ENCODE data around the gene SYCP3.

The SYCP3 gene

DNA sequence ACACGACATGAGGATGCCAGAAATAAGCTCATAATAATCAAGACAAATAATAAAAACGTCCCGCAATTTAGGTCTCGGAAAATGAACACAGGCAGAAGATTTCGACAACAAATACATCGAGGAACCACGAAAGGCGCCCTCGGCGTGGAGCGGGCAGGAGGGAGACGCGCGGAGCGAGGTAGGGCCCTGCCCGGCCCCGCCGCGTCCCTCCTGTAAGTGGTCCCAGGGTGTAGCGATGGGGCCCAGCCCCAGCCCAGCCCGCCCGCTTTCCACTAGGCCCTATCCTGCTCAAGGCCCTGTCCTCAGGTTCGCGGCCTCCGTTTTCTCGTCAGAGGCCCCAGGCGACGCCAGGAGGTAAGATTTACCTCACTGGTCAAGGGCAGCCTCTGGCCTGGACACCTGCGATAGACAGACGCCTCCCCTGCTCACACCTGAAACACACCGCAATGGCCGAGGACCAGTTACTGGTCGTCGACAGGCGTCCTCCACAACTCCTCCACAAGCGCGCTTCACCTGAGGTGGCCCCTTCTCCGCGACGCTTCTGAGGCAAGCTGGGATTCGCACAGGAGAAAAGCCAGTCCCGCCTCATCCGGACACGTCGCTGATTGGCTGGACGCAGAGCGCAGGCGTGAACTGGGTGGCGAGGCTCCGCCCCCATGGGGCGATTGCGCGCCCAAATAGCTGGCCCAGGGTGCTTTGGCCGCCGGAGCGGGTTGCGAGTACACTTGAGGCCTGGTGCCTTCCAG is at the start of gene SYCP3:
SYCP3 (minus strand) TSS at position 543 of the 746 bp plus-strand sequence. CDS start 1,527 bp downstream, outside the sequence.
- Mint-ChIP-seq H3K27ac (no peak within 1 kb of the TSS), H3K9me3 (no peaks in the 10 kb centered on the region), H3K27me3 (no peaks in the 10 kb centered on the region), H3K4me1 (peaks cover 28% of the 10 kb centered on the region), H3K4me3 (no peak within 1 kb of the TSS), H3K36me3 (peaks cover 56% of the 10 kb centered on the region)
- ATAC-seq: no peak

DNA sequence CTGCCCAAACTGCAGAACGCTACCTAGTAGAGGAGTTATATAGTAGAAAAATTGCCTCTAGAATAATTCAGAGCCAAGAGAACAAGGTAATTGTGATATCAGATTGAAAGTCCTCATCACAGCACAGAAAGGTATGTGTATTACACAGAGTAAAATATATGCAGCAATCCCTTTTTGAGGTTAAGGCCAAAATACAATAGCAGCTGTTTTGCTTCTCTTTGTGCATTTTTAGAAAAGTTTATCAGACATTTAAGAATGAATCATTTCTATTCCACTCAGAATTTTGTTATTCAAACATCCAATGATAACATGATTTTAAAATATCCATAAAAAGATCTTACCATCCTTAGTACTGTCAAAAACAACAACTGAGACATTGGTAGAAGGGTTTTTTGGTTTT is 46.4 kb upstream of the SYCP3 start:
- Mint-ChIP-seq H3K4me3 (no peak overlapping the region), H3K27ac (no peak overlapping the region), H3K27me3 (no peaks in the 10 kb centered on the region), H3K9me3 (no peaks in the 10 kb centered on the region), H3K36me3 (peaks cover 49% of the 10 kb centered on the region), H3K4me1 (peaks cover 21% of the 10 kb centered on the region)
- ATAC-seq: no peak

- no peak overlapping the region for H3K4me3 Mint-ChIP-seq
- no peak overlapping the region for H3K27ac Mint-ChIP-seq
- H3K4me1 Mint-ChIP-seq: peaks cover 24% of the 10 kb centered on the region
- no peak for ATAC-seq
- no peaks in the 10 kb centered on the region for H3K27me3 Mint-ChIP-seq
- H3K36me3 Mint-ChIP-seq: peaks cover 49% of the 10 kb centered on the region
- H3K9me3 Mint-ChIP-seq: no peaks in the 10 kb centered on the region
Observed at GRCh38 chr12:101784376-101784775, 45.1 kb upstream of the SYCP3 start.

DNA sequence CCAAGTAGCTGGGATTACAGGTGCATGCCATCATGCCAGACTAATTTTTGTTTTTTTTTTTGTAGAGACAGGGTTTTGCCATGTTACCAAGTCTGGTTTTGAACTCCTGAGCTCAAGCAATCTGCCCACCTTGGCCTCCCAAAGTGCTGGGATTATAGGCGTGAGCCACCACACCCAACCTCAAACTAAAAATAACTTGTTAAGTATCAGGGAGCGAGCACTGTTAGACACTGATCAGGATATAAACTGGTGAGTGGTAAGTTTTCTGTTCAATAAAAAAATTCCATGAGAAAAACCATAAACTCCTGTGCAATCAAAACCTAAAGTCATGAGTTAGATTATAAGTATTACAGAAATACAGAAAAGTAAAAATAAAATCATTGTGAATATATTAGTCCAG is 44.6 kb upstream of the SYCP3 start:
- Mint-ChIP-seq H3K9me3 (no peaks in the 10 kb centered on the region), H3K4me1 (peaks cover 24% of the 10 kb centered on the region), H3K36me3 (peaks cover 44% of the 10 kb centered on the region), H3K4me3 (no peak overlapping the region), H3K27me3 (no peaks in the 10 kb centered on the region), H3K27ac (peak overlapping the region; percentile 34)
- no peak for ATAC-seq

DNA sequence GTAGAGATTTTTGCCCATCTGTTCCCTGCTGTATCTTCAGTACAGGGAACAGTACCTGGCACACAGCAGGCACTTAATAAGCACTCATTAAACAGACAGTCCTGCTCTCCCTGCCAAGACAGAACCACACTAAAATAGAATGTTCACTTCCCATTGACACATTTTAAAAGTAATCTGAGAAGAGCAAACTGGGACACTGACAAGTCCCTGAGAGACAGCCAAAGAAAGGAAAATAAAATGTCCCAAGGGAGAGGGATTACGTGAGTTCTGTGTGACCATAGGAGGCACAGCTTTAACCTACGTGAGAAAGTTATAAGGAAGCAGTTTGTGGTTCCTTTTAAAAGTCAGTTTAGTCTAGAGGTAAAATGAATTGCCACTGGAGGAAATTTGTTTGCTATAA is 43.9 kb upstream of the SYCP3 start:
- H3K9me3 Mint-ChIP-seq: no peaks in the 10 kb centered on the region
- H3K27ac Mint-ChIP-seq: peak overlapping the region; percentile 34
- H3K36me3 Mint-ChIP-seq: peaks cover 43% of the 10 kb centered on the region
- H3K4me3 Mint-ChIP-seq: no peak overlapping the region
- no peak for ATAC-seq
- peaks cover 24% of the 10 kb centered on the region for H3K4me1 Mint-ChIP-seq
- H3K27me3 Mint-ChIP-seq: no peaks in the 10 kb centered on the region

DNA sequence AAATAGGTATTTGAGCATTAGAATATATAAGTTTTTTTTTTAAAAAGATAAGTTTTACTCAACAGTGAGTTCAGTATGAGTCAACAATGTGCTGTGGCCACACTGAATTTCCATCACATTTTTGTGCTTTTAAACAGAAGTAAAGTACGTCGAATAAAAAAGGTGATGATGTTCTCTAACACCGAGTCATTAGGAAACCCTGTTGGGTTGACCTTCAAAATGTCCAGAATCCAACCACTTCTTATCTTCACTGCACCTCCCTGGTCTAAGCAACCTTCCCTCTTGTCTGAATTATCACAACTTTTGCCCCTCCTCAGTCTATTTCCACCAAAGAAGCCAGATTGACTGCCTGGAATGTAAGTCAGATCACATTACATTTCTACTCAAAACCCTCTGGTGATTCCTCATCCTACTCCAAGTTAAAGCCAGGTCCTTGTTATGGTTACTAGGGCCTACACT is 43.0 kb upstream of the SYCP3 start:
- H3K4me1 Mint-ChIP-seq: peaks cover 24% of the 10 kb centered on the region
- H3K27ac Mint-ChIP-seq: peak overlapping the region; percentile 34
- H3K9me3 Mint-ChIP-seq: no peaks in the 10 kb centered on the region
- ATAC-seq: peak; percentile 39
- H3K4me3 Mint-ChIP-seq: no peak overlapping the region
- no peaks in the 10 kb centered on the region for H3K27me3 Mint-ChIP-seq
- peaks cover 46% of the 10 kb centered on the region for H3K36me3 Mint-ChIP-seq

GRCh38 chr12:101781834-101782233 is 42.6 kb upstream of the SYCP3 start:
- peaks cover 46% of the 10 kb centered on the region for H3K36me3 Mint-ChIP-seq
- H3K9me3 Mint-ChIP-seq: no peaks in the 10 kb centered on the region
- no peaks in the 10 kb centered on the region for H3K27me3 Mint-ChIP-seq
- H3K4me1 Mint-ChIP-seq: peaks cover 24% of the 10 kb centered on the region
- H3K4me3 Mint-ChIP-seq: no peak overlapping the region
- H3K27ac Mint-ChIP-seq: peak overlapping the region; percentile 34
- ATAC-seq: no peak

GRCh38 chr12:101780599-101780998 is 41.3 kb upstream of the SYCP3 start:
- H3K27ac Mint-ChIP-seq: no peak overlapping the region

GRCh38 chr12:101779626-101780025 is 40.4 kb upstream of the SYCP3 start:
- Mint-ChIP-seq H3K9me3 (no peaks in the 10 kb centered on the region), H3K36me3 (peaks cover 44% of the 10 kb centered on the region), H3K4me3 (no peak overlapping the region), H3K4me1 (peaks cover 24% of the 10 kb centered on the region), H3K27ac (no peak overlapping the region), H3K27me3 (no peaks in the 10 kb centered on the region)
- no peak for ATAC-seq

More at GRCh38 chr12:101780599-101780998, 41.3 kb upstream of the SYCP3 start:
- Mint-ChIP-seq H3K9me3 (no peaks in the 10 kb centered on the region), H3K4me3 (no peak overlapping the region), H3K36me3 (peaks cover 47% of the 10 kb centered on the region), H3K27me3 (no peaks in the 10 kb centered on the region), H3K4me1 (peaks cover 24% of the 10 kb centered on the region)
- ATAC-seq: no peak

GRCh38 chr12:101779200-101779599 is 39.9 kb upstream of the SYCP3 start:
- no peak for ATAC-seq
- Mint-ChIP-seq H3K27me3 (no peaks in the 10 kb centered on the region), H3K9me3 (no peaks in the 10 kb centered on the region), H3K36me3 (peaks cover 39% of the 10 kb centered on the region), H3K4me3 (no peak overlapping the region), H3K27ac (no peak overlapping the region), H3K4me1 (peaks cover 24% of the 10 kb centered on the region)

DNA sequence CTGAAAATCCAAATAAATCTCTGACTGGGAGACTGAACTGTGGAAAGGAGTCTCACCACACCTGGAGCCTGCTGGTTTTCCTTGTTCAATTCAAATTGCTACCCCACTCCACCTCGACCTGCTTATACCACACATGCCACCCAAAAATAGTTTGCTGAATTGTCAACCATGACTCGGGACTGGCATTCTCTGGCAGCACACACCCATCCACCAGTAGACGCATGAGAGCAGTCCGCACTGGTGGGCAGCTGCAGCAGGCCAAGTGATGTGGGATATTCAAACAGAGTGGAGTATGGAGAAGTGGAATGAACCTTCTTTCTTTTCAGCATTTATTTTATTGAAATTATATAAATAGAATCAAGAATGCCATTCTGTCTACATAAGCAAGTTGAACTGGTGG is 38.7 kb upstream of the SYCP3 start:
- no peak overlapping the region for H3K27ac Mint-ChIP-seq
- H3K4me1 Mint-ChIP-seq: peaks cover 33% of the 10 kb centered on the region
- no peaks in the 10 kb centered on the region for H3K27me3 Mint-ChIP-seq
- ATAC-seq: no peak
- H3K9me3 Mint-ChIP-seq: no peaks in the 10 kb centered on the region
- peaks cover 37% of the 10 kb centered on the region for H3K36me3 Mint-ChIP-seq
- H3K4me3 Mint-ChIP-seq: no peak overlapping the region

DNA sequence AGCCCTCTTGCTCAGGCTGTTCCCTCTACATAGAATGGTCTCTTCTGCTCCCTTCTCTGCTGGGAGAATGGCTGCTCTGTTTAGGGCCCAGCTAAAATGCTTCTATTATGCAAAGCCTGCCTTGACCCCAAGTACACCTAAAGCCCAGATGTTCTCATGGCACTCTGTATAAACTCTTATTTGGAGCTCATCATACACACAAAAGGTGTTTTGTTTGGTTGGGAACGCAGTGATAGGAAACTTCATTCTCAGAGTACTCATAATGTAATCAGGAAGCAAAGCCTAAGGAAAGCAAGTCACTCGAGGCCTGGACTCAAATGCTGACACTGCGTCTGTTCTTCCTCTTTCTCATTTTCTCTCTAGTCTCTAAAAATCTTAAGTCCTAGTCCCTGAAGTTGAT is 38.2 kb upstream of the SYCP3 start:
- Mint-ChIP-seq H3K4me3 (no peak overlapping the region), H3K4me1 (peaks cover 28% of the 10 kb centered on the region), H3K27me3 (no peaks in the 10 kb centered on the region), H3K27ac (no peak overlapping the region), H3K9me3 (no peaks in the 10 kb centered on the region), H3K36me3 (peaks cover 33% of the 10 kb centered on the region)
- ATAC-seq: no peak

DNA sequence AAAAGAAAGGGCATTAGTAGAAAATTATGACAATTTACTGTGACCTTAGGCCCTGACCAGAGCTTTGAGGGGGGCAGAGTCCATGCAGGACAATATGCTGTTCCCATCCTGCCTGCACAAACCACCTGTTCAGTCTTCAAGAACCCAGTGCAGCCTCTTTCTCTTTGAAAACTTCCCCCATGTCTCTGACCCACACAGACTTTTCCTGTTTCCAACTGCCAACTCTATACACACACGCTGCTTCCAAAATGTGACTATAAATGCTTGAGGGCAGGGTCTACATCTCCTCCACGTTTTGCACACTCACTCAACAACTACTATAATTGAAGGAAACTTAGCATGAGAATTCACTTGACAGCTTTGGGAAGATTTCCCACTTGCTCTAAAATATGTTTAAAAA is 36.6 kb upstream of the SYCP3 start:
- peaks cover 36% of the 10 kb centered on the region for H3K36me3 Mint-ChIP-seq

GRCh38 chr12:101773650-101774162 is 34.4 kb upstream of the SYCP3 start:
- Mint-ChIP-seq H3K9me3 (no peaks in the 10 kb centered on the region), H3K4me1 (peaks cover 11% of the 10 kb centered on the region), H3K4me3 (no peak overlapping the region), H3K36me3 (peaks cover 37% of the 10 kb centered on the region), H3K27me3 (no peaks in the 10 kb centered on the region), H3K27ac (no peak overlapping the region)
- peak; percentile 76 for ATAC-seq

More for the DNA sequence above, 36.6 kb upstream of the SYCP3 start:
- Mint-ChIP-seq H3K27me3 (no peaks in the 10 kb centered on the region), H3K27ac (no peak overlapping the region), H3K4me1 (peaks cover 16% of the 10 kb centered on the region), H3K4me3 (no peak overlapping the region), H3K9me3 (no peaks in the 10 kb centered on the region)
- ATAC-seq: no peak

- Mint-ChIP-seq H3K4me1 (peaks cover 11% of the 10 kb centered on the region), H3K9me3 (no peaks in the 10 kb centered on the region), H3K36me3 (peaks cover 36% of the 10 kb centered on the region), H3K27ac (no peak overlapping the region), H3K4me3 (no peak overlapping the region), H3K27me3 (no peaks in the 10 kb centered on the region)
- ATAC-seq: no peak
Observed at GRCh38 chr12:101772012-101772775, 32.9 kb upstream of the SYCP3 start.
